PC-3 (cell line): ENCODE results near the gene CRADD.

ENCODE experiments used
- CTCF ChIP-seq: fragments of 300-600 bp; sonication (generic); conservative IDR thresholded peaks from 2 replicates; pipeline ENCODE4 v1.5.1; 2017; ENCODE audit warnings: antibody characterized with exemption, low read depth, mild to moderate bottlenecking, low read length
- EZH2 ChIP-seq: fragments of 300-600 bp; sonication (generic); IDR thresholded peaks from one replicate; pipeline ENCODE4 v1.6.1; 2017; ENCODE audit warnings: antibody characterized with exemption, mild to moderate bottlenecking, low read length; ENCODE audit not compliant: unreplicated experiment

- TF ChIP-seq CTCF (no peak), EZH2 (no peak)
Measured at GRCh38 chr12:93908264-93908663, 231.1 kb downstream of the CRADD start.
